Measurements from ENCODE around the gene SMC3. TPM values are rescaled to one million over a fixed set of nuclear protein-coding genes. Genes with fewer than 3 reads are reported as not detected.

Gene SMC3
- total RNA-seq, 1 experiment from 2014 or later, result 18.4 TPM

- Histone ChIP-seq H4K20me1 (ENCODE audit: low read length) (no peaks in the 10 kb centered on the region), H3K4me1 (ENCODE audit: insufficient read depth, low read length) (peaks cover 13% of the 10 kb centered on the region), H3K79me2 (ENCODE audit: low read length) (no peaks in the 10 kb centered on the region), H3K9me2 (replicated peaks; ENCODE audit: low read length) (no peaks in the 10 kb centered on the region), H3K36me3 (ENCODE audit: low read depth, low read length) (no peaks in the 10 kb centered on the region), H3K27me3 (ENCODE audit: low read length) (no peaks in the 10 kb centered on the region), H3K4me3 (ENCODE audit: low read length) (no peak overlapping the region), H3K9me3 (ENCODE audit: low read length) (no peaks in the 10 kb centered on the region), H3K4me2 (ENCODE audit: low read length) (no peak overlapping the region), H3F3A (ENCODE audit: low read length, unreplicated experiment) (peaks cover 3% of the 10 kb centered on the region), H3K9ac (ENCODE audit: low read length) (no peak overlapping the region), H3K27ac (ENCODE audit: low read length) (no peak overlapping the region), H2AFZ (ENCODE audit: low read length) (no peak overlapping the region)
- ATAC-seq (no peak), DNase-seq (no peak)
- ChIA-PET CTCF (no interaction called here), POLR2A (ENCODE audit: unreplicated experiment) (no interaction called here)
- intact Hi-C loops (cut with micrococcal nuclease), result no loop called here
- TF ChIP-seq CTCF (conservative IDR thresholded peaks at IDR 0.05; ENCODE audit: low read depth, low read length) (no peak), EZH2phosphoT487 (IDR thresholded peaks at IDR 0.05; ENCODE audit: borderline replicate concordance, low read length) (no peak), EZH2 (IDR thresholded peaks at IDR 0.05; ENCODE audit: low read length, unreplicated experiment) (no peak)
- no TSS peak for BruUV-seq (replicated peaks)
Measured at GRCh38 chr10:110625356-110625894, 57.9 kb downstream of the SMC3 start.

GRCh38 chr10:110625951-110626855 is 58.7 kb downstream of the SMC3 start:
- Histone ChIP-seq H3K27ac (ENCODE audit: low read length) (no peak overlapping the region), H3K9me2 (replicated peaks; ENCODE audit: low read length) (no peaks in the 10 kb centered on the region), H3K9ac (ENCODE audit: low read length) (no peak overlapping the region), H3K36me3 (ENCODE audit: low read depth, low read length) (no peaks in the 10 kb centered on the region), H2AFZ (ENCODE audit: low read length) (no peak overlapping the region), H4K20me1 (ENCODE audit: low read length) (no peaks in the 10 kb centered on the region), H3K27me3 (ENCODE audit: low read length) (no peaks in the 10 kb centered on the region), H3K4me3 (ENCODE audit: low read length) (no peak overlapping the region), H3K79me2 (ENCODE audit: low read length) (no peaks in the 10 kb centered on the region), H3K9me3 (ENCODE audit: low read length) (no peaks in the 10 kb centered on the region), H3F3A (ENCODE audit: low read length, unreplicated experiment) (peaks cover 5% of the 10 kb centered on the region), H3K4me1 (ENCODE audit: insufficient read depth, low read length) (peaks cover 19% of the 10 kb centered on the region), H3K4me2 (ENCODE audit: low read length) (no peak overlapping the region)
- ATAC-seq (no peak), DNase-seq (no peak)
- TF ChIP-seq EZH2phosphoT487 (IDR thresholded peaks at IDR 0.05; ENCODE audit: borderline replicate concordance, low read length) (no peak), EZH2 (IDR thresholded peaks at IDR 0.05; ENCODE audit: low read length, unreplicated experiment) (no peak), CTCF (conservative IDR thresholded peaks at IDR 0.05; ENCODE audit: low read depth, low read length) (no peak)
- POLR2A ChIA-PET (ENCODE audit: unreplicated experiment), result no interaction called here
- BruUV-seq (replicated peaks), result no TSS peak
- intact Hi-C loops (cut with micrococcal nuclease), result no loop called here
- CTCF ChIA-PET, result no interaction called here

GRCh38 chr10:110628161-110628560 is 60.7 kb downstream of the SMC3 start:
- Histone ChIP-seq H3K9ac (ENCODE audit: low read length) (no peak overlapping the region), H3K36me3 (ENCODE audit: low read depth, low read length) (no peaks in the 10 kb centered on the region), H3K4me2 (ENCODE audit: low read length) (no peak overlapping the region), H3F3A (ENCODE audit: low read length, unreplicated experiment) (peaks cover 5% of the 10 kb centered on the region), H3K79me2 (ENCODE audit: low read length) (no peaks in the 10 kb centered on the region), H4K20me1 (ENCODE audit: low read length) (no peaks in the 10 kb centered on the region), H3K4me1 (ENCODE audit: insufficient read depth, low read length) (peaks cover 19% of the 10 kb centered on the region), H2AFZ (ENCODE audit: low read length) (no peak overlapping the region), H3K4me3 (ENCODE audit: low read length) (no peak overlapping the region), H3K9me3 (ENCODE audit: low read length) (no peaks in the 10 kb centered on the region), H3K9me2 (replicated peaks; ENCODE audit: low read length) (no peaks in the 10 kb centered on the region), H3K27me3 (ENCODE audit: low read length) (no peaks in the 10 kb centered on the region), H3K27ac (ENCODE audit: low read length) (no peak overlapping the region)
- no TSS peak for BruUV-seq (replicated peaks)
- ATAC-seq (no peak), DNase-seq (no peak)
- no peak for TF ChIP-seq EZH2 (IDR thresholded peaks at IDR 0.05; ENCODE audit: low read length, unreplicated experiment)
- no peak for TF ChIP-seq EZH2phosphoT487 (IDR thresholded peaks at IDR 0.05; ENCODE audit: borderline replicate concordance, low read length)
- no peak for TF ChIP-seq CTCF (conservative IDR thresholded peaks at IDR 0.05; ENCODE audit: low read depth, low read length)
- intact Hi-C loops (cut with micrococcal nuclease), result loop anchor here (2.0 kb wide), 1 partner anchor 17 kb away; no protein-coding TSS in a partner anchor
- ChIA-PET POLR2A (ENCODE audit: unreplicated experiment) (no interaction called here), CTCF (no interaction called here)
